ENCODE data around the gene CALCOCO2. TPM values are rescaled to one million over a fixed set of nuclear protein-coding genes. Genes with fewer than 3 reads are reported as not detected.
A peak's percentile ranks its signal among the peaks of the same experiment; 100 is the strongest.

CALCOCO2 gene
- total RNA-seq, 4 donors from 2014 or later: 167 to 302 (median 232) TPM

- DNase-seq (ENCODE audit: low spot score in 2 of 2): peak in 1 of 2 donors; percentile 61
- Histone ChIP-seq H3K36me3 (no peaks in the 10 kb centered on the region), H3K9me3 (no peaks in the 10 kb centered on the region), H3K27ac (no peak overlapping the region), H3K27me3 (peaks cover 0 to 7% of the 10 kb centered on the region in 2 donors), H3K4me1 (peaks cover 0 to 6% (median 0%) of the 10 kb centered on the region in 4 donors), H3K4me3 (no peak overlapping the region)
- 6 to 9% methylated on average over 8 to 9 of the region's 9 CpGs for WGBS, 2 donors
- no peak for TF ChIP-seq POLR2A (IDR thresholded peaks at IDR 0.05)
- peak; percentile 87 to 95 (median 89) for TF ChIP-seq CTCF (IDR thresholded peaks at IDR 0.05)
- no peak for TF ChIP-seq EP300 (IDR thresholded peaks at IDR 0.05)
These were observed 25.9 kb upstream of the CALCOCO2 start for GRCh38 chr17:48804936-48805411.

GRCh38 chr17:48809182-48809581 lies 21.7 kb upstream of the CALCOCO2 start:
- no peak for TF ChIP-seq EP300 (IDR thresholded peaks at IDR 0.05)
- no peak for TF ChIP-seq POLR2A (IDR thresholded peaks at IDR 0.05)
- TF ChIP-seq CTCF (IDR thresholded peaks at IDR 0.05): no peak
- peaks cover 0 to 6% (median 0%) of the 10 kb centered on the region in 4 donors for H3K4me1 ChIP-seq
- H3K27ac ChIP-seq: no peak overlapping the region
- H3K9me3 ChIP-seq: no peaks in the 10 kb centered on the region
- no peaks in the 10 kb centered on the region for H3K36me3 ChIP-seq
- DNase-seq (ENCODE audit: low spot score in 2 of 2): no peak
- H3K4me3 ChIP-seq: no peak overlapping the region
- H3K27me3 ChIP-seq: peaks cover 0 to 4% of the 10 kb centered on the region in 2 donors
- WGBS, 2 donors: 66 to 76% methylated on average over 4 of the region's 4 CpGs

GRCh38 chr17:48812001-48812400 lies 18.8 kb upstream of the CALCOCO2 start:
- TF ChIP-seq EP300 (IDR thresholded peaks at IDR 0.05) (no peak), CTCF (IDR thresholded peaks at IDR 0.05) (no peak), POLR2A (IDR thresholded peaks at IDR 0.05) (no peak)

GRCh38 chr17:48814504-48814903 lies 16.3 kb upstream of the CALCOCO2 start:
- H3K36me3 ChIP-seq: no peaks in the 10 kb centered on the region
- TF ChIP-seq CTCF (IDR thresholded peaks at IDR 0.05) (peak; percentile 61 to 77 (median 73)), POLR2A (IDR thresholded peaks at IDR 0.05) (no peak)
- no peak overlapping the region for H3K27ac ChIP-seq
- no peaks in the 10 kb centered on the region for H3K9me3 ChIP-seq
- H3K4me3 ChIP-seq: no peak overlapping the region
- peaks cover 0 to 20% (median 5%) of the 10 kb centered on the region in 4 donors for H3K4me1 ChIP-seq
- H3K27me3 ChIP-seq: peaks cover 0 to 16% of the 10 kb centered on the region in 2 donors
- peak in 1 of 2 donors; percentile 63 for DNase-seq (ENCODE audit: low spot score in 2 of 2)
- WGBS, 2 donors: 24 to 31% methylated on average over 7 of the region's 7 CpGs

More at GRCh38 chr17:48812001-48812400, 18.8 kb upstream of the CALCOCO2 start:
- WGBS, 2 donors: 80 to 92% methylated on average over 3 of the region's 3 CpGs
- no peaks in the 10 kb centered on the region for H3K36me3 ChIP-seq
- DNase-seq (ENCODE audit: low spot score in 2 of 2): no peak
- no peaks in the 10 kb centered on the region for H3K27me3 ChIP-seq
- H3K27ac ChIP-seq: no peak overlapping the region
- no peaks in the 10 kb centered on the region for H3K9me3 ChIP-seq
- peaks cover 0 to 12% (median 0%) of the 10 kb centered on the region in 4 donors for H3K4me1 ChIP-seq
- no peak overlapping the region for H3K4me3 ChIP-seq

GRCh38 chr17:48815311-48815710 lies 15.5 kb upstream of the CALCOCO2 start:
- no peak for DNase-seq (ENCODE audit: low spot score in 2 of 2)
- H3K4me1 ChIP-seq: peaks cover 0 to 20% (median 5%) of the 10 kb centered on the region in 4 donors
- 64 to 66% methylated on average over 3 of the region's 3 CpGs for WGBS, 2 donors
- no peaks in the 10 kb centered on the region for H3K36me3 ChIP-seq
- H3K9me3 ChIP-seq: no peaks in the 10 kb centered on the region
- no peak for TF ChIP-seq CTCF (IDR thresholded peaks at IDR 0.05)
- no peak for TF ChIP-seq EP300 (IDR thresholded peaks at IDR 0.05)
- no peak for TF ChIP-seq POLR2A (IDR thresholded peaks at IDR 0.05)
- H3K27ac ChIP-seq: no peak overlapping the region
- no peak overlapping the region for H3K4me3 ChIP-seq
- H3K27me3 ChIP-seq: peaks cover 0 to 16% of the 10 kb centered on the region in 2 donors

Data from tibial nerve (tissue), 4 donors.